ENCODE measurements around the gene ITPKC.

DNA sequence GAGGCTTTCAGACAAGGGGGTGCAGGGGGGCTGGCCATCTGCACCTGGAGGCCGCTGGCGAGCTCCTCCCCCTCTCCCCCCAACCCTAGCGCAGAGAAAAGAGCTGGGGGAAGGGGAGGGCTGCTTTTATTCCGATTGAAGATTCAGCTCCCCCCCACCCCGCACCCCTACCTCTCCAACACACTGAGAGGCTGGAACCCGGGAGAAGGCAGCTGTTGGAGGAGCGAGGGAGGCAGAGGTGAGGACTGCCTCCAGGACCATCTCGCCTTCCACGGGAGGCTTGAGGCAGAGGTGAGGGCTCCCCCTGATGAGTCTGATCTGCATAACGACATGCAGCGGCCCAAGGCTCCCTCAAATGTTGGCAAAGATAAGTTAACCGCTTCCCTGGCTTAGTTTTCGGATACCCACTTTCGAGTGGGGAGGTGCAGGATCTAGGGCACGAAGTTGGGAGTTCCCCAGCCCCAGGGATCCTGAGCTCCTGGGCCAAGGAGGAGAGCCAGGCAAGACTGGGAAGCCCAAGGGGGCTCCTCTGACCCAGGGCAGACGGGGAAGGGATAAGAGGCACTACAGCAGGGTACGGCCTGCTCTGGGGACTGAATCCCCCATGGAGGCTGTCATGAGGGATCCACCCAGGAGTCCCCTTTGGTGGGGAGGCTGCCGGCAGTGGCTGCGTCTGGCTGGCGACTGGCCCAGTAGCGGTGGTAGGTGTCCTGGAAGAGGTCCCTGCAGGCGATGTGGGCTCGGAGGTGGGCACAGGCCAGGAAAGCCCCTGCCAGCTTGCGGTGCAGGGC is 25.3 kb upstream of the ITPKC start:
- TF ChIP-seq BACH2 (CRISPR knock-in tag; IDR thresholded peaks at IDR 0.05; ENCODE audit: borderline replicate concordance) (no peak), ZNF8 (CRISPR knock-in tag; IDR thresholded peaks at IDR 0.05) (no peak), PPARA (CRISPR knock-in tag; IDR thresholded peaks at IDR 0.05; ENCODE audit: borderline replicate concordance) (no peak), ZNF565 (CRISPR knock-in tag; conservative IDR thresholded peaks at IDR 0.05; ENCODE audit: low read depth) (no peak), OSR1 (CRISPR knock-in tag; IDR thresholded peaks at IDR 0.05) (no peak), ZFP3 (CRISPR knock-in tag; IDR thresholded peaks at IDR 0.05) (no peak), RARB (CRISPR knock-in tag; IDR thresholded peaks at IDR 0.05) (no peak), TCF4 (CRISPR knock-in tag; IDR thresholded peaks at IDR 0.05; ENCODE audit: borderline replicate concordance) (no peak), ARNTL (CRISPR knock-in tag; IDR thresholded peaks at IDR 0.05; ENCODE audit: borderline replicate concordance, low read depth) (no peak), ZFP30 (CRISPR knock-in tag; IDR thresholded peaks at IDR 0.05) (no peak)
- TF ChIP-seq, protein P1, sequence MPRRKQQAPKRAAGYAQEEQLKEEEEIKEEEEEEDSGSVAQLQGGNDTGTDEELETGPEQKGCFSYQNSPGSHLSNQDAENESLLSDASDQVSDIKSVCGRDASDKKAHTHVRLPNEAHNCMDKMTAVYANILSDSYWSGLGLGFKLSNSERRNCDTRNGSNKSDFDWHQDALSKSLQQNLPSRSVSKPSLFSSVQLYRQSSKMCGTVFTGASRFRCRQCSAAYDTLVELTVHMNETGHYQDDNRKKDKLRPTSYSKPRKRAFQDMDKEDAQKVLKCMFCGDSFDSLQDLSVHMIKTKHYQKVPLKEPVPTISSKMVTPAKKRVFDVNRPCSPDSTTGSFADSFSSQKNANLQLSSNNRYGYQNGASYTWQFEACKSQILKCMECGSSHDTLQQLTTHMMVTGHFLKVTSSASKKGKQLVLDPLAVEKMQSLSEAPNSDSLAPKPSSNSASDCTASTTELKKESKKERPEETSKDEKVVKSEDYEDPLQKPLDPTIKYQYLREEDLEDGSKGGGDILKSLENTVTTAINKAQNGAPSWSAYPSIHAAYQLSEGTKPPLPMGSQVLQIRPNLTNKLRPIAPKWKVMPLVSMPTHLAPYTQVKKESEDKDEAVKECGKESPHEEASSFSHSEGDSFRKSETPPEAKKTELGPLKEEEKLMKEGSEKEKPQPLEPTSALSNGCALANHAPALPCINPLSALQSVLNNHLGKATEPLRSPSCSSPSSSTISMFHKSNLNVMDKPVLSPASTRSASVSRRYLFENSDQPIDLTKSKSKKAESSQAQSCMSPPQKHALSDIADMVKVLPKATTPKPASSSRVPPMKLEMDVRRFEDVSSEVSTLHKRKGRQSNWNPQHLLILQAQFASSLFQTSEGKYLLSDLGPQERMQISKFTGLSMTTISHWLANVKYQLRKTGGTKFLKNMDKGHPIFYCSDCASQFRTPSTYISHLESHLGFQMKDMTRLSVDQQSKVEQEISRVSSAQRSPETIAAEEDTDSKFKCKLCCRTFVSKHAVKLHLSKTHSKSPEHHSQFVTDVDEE (CRISPR knock-in tag; IDR thresholded peaks at IDR 0.05): no peak
